ENCODE results near the gene NMNAT2. TPM values are rescaled to one million over a fixed set of nuclear protein-coding genes. Genes with fewer than 3 reads are reported as not detected.

The NMNAT2 gene
- total RNA-seq, 2 donors from 2014 or later, result 1.0 to 1.3 TPM

DNA sequence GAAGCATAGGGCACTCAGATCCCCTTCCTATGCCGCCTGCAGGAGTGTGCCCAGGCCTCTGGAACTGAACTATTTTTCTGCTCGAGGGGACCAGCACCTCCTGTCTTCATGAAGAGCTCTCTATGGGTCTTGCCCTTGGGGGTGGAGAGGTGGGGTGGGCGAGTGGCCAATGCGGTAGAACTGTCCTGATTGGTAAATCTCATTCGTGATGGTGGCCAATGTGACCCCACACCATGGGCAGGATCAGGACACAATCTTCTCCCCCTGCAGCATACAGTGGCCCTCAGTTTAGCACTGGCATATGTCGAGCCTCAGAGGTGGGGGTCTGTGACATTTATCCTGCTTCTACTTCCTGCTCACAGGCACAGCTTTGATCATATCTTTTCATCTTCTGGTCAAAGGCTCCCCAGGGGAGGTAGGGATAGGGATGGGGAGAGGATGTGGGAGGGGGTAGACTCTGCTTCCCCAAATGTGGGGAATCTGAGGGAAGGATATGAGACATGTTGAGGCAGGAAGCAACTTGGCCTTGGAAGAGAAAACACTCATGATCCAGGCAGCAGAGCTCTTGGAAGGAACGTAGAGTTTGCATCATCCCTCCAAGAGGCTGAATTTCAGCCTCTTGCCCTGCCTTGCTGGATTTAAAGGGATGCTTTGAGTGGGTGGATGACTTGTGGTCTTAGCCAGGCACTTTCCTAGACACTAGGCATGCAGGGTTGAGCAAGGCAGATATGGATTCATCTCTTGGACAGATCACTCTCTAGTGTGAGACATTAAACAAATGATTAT is 150.3 kb downstream of the NMNAT2 start:
- Histone ChIP-seq H3K27me3 (no peaks in the 10 kb centered on the region), H3K4me1 (no peaks in the 10 kb centered on the region), H3K36me3 (replicated peaks in 1 of 2; ENCODE audit: insufficient read depth in 1 of 2, low read depth in 2 of 2) (no peaks in the 10 kb centered on the region), H3K9me3 (no peaks in the 10 kb centered on the region), H3K27ac (peak overlapping the region in 1 of 4 donors; percentile 24), H3K4me3 (no peak overlapping the region)
- intact Hi-C loops (cut with DNase I), result no loop called here
- peak in 1 of 4 donors; percentile 33 for DNase-seq
- ATAC-seq, result peak; percentile 65
- WGBS, 2 donors, result 57 to 64% methylated on average over 4 to 7 of the region's 7 CpGs
- TF ChIP-seq POLR2A (IDR thresholded peaks at IDR 0.05), result no peak
- TF ChIP-seq, protein P1, sequence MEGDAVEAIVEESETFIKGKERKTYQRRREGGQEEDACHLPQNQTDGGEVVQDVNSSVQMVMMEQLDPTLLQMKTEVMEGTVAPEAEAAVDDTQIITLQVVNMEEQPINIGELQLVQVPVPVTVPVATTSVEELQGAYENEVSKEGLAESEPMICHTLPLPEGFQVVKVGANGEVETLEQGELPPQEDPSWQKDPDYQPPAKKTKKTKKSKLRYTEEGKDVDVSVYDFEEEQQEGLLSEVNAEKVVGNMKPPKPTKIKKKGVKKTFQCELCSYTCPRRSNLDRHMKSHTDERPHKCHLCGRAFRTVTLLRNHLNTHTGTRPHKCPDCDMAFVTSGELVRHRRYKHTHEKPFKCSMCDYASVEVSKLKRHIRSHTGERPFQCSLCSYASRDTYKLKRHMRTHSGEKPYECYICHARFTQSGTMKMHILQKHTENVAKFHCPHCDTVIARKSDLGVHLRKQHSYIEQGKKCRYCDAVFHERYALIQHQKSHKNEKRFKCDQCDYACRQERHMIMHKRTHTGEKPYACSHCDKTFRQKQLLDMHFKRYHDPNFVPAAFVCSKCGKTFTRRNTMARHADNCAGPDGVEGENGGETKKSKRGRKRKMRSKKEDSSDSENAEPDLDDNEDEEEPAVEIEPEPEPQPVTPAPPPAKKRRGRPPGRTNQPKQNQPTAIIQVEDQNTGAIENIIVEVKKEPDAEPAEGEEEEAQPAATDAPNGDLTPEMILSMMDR (IDR thresholded peaks at IDR 0.05), result no peak

DNA sequence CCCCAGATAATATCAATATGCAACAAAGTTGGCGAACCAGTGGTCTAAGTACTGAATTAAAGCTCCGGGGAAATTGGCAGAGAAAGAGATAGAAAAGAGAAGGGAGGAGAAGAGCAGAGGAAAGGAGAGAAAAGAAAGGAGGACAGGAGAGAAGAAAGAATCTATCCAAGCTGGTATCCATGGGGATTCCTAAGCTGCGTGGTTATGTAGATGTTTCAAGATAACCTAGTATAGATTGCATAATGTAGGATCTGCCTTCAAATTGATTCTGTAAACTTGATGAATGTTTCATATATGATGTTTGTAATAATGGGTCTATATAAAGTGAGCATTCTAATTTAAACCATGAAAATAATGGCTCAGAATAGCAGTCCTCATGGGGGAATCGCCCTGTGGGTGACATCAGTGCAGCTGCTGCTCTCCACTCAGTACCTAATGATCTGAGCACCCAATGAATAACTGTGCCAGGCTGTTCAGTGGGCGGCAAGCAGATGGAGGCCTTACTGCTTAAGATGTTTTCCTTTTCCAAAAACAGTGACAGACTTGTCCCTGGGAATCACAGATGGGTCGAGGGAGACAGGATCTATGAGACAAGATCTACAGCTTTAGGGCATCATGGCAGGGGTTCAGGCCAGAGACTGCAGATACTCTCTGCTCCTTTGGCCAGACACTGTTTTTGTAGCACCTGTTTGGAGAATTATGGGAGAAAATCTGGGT is 154.1 kb downstream of the NMNAT2 start:
- Histone ChIP-seq H3K4me1 (no peaks in the 10 kb centered on the region), H3K36me3 (replicated peaks in 1 of 2; ENCODE audit: insufficient read depth in 1 of 2, low read depth in 2 of 2) (no peaks in the 10 kb centered on the region), H3K27ac (no peak overlapping the region), H3K9me3 (no peaks in the 10 kb centered on the region), H3K4me3 (no peak overlapping the region), H3K27me3 (no peaks in the 10 kb centered on the region)
- DNase-seq (no peak), ATAC-seq (no peak)
- intact Hi-C loops (cut with DNase I), result no loop called here
- 63 to 67% methylated on average over 6 of the region's 6 CpGs for WGBS, 2 donors
- TF ChIP-seq, protein P1 (IDR thresholded peaks at IDR 0.05), result no peak
- TF ChIP-seq POLR2A (IDR thresholded peaks at IDR 0.05), result no peak

DNA sequence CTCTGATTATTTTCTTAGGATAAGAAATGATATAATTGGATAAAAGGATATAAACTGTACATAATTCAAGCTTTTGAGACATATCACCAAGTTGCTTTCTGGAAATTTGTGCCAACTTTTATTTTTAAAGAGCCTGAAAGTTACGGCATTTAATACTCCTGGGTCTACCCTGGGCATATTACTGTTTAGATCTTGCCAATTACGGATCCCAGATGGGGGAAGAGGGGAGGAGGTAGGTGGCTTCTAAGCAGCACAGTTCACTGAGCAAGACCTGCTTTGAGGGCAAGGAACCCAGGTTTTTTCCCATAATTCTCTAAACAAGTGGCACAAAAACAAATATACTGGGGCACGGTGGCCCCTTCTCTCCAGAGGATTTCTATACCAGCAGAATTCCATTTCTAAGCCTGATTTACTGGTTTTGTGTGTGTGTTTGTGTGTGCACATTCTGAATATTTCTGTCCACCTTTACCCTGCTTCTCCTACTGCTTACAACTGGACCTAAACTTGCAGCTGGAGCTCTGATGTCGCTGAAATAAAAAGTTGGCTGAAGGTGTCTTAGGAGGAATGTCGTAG is 155.5 kb downstream of the NMNAT2 start:
- Histone ChIP-seq H3K4me3 (no peak overlapping the region), H3K27me3 (no peaks in the 10 kb centered on the region), H3K36me3 (replicated peaks in 1 of 2; ENCODE audit: insufficient read depth in 1 of 2, low read depth in 2 of 2) (no peaks in the 10 kb centered on the region), H3K9me3 (no peaks in the 10 kb centered on the region), H3K4me1 (no peaks in the 10 kb centered on the region), H3K27ac (no peak overlapping the region)
- ATAC-seq, result no peak
- no peak for DNase-seq
- intact Hi-C loops (cut with DNase I), result no loop called here
- TF ChIP-seq, protein P1 (IDR thresholded peaks at IDR 0.05), result no peak
- TF ChIP-seq POLR2A (IDR thresholded peaks at IDR 0.05), result no peak
- WGBS, 2 donors, result 55 to 59% methylated on average over 5 of the region's 5 CpGs

DNA sequence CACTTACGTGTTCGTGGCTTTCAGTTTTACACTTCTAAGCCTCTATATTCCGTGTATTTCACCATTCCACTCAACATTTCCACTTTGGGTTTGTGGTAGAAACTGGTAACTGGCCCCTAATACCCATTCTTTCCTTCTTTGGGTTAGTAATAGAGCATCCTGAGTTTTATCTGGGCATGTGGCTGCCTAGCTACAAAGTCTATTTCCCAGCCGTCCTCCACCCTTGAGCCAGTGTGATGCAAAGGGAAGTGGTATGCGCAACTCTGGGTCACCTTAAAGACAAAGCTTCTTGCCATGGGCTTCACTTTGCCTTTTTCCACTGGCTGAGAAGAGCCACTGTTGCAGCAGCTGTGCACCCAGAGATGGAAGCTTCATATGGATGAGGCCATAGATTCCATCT is 158.3 kb downstream of the NMNAT2 start:
- no peaks in the 10 kb centered on the region for H3K9me3 ChIP-seq
- H3K4me3 ChIP-seq, result no peak overlapping the region
- TF ChIP-seq, protein P1 (IDR thresholded peaks at IDR 0.05), result no peak
- TF ChIP-seq POLR2A (IDR thresholded peaks at IDR 0.05), result no peak
- no peak for DNase-seq
- H3K4me1 ChIP-seq, result no peaks in the 10 kb centered on the region
- intact Hi-C loops (cut with DNase I), result no loop called here
- H3K27ac ChIP-seq, result no peak overlapping the region
- no peak for ATAC-seq
- 69 to 85% methylated on average over 5 of the region's 5 CpGs for WGBS, 2 donors
- no peaks in the 10 kb centered on the region for H3K36me3 ChIP-seq (replicated peaks in 1 of 2; ENCODE audit: insufficient read depth in 1 of 2, low read depth in 2 of 2)
- no peaks in the 10 kb centered on the region for H3K27me3 ChIP-seq

Data from body of pancreas (tissue), 4 donors.